K562 (cell line): Measurements from ENCODE around the gene NARF. TPM values are rescaled to one million over a fixed set of nuclear protein-coding genes. Genes with fewer than 3 reads are reported as not detected.

Experiments used
- CHD7 ChIP-seq: fragments of 200-600 bp; sonication (generic); IDR thresholded peaks from one replicate; pipeline ENCODE4 v1.6.1; 2012; ENCODE audit warnings: mild to moderate bottlenecking, low read depth, low read length, inconsistent platforms
- DNMT1 ChIP-seq: fragments of 450-650 bp; IDR thresholded peaks from 2 replicates; pipeline ENCODE4 v1.6.1; 2016; ENCODE audit warnings: antibody characterized with exemption, mild to moderate bottlenecking
- HIVEP1 ChIP-seq: fragments of 250-450 bp; sonication (Bioruptor Pico); IDR thresholded peaks from 2 replicates; pipeline ENCODE4 v1.4.0; 2020; ENCODE audit warnings: mild to moderate bottlenecking
- KDM1A ChIP-seq, 2 experiments: fragments of 450-650 bp; IDR thresholded peaks; 2 replicates each; pipeline ENCODE4 v1.6.1; 2016; ENCODE audit warnings: mild to moderate bottlenecking in 2 of 2
- NEUROD1 ChIP-seq: fragments of 150-350 bp; IDR thresholded peaks from 2 replicates; pipeline ENCODE4 v1.6.1; 2014; ENCODE audit warnings: borderline replicate concordance, low read length, low read depth; ENCODE audit not compliant: partially characterized antibody
- PHB ChIP-seq: fragments of 250-450 bp; sonication (Bioruptor Pico); IDR thresholded peaks from 2 replicates; pipeline ENCODE4 v1.5.0; 2021
- PHF8 ChIP-seq: fragments of 200-600 bp; sonication (generic); IDR thresholded peaks from 2 replicates; pipeline ENCODE4 v1.6.1; 2012; ENCODE audit warnings: mixed run types, mild to moderate bottlenecking, inconsistent platforms, low read length, moderate library complexity, borderline replicate concordance
- POLR2AphosphoS2 ChIP-seq: IDR thresholded peaks from 2 replicates; pipeline ENCODE4 v1.6.1; 2012; ENCODE audit warnings: low read length, improper control_type of control experiment
- POLR2H ChIP-seq: IDR thresholded peaks from 2 replicates; pipeline ENCODE4 v1.6.1; 2016; ENCODE audit warnings: missing genetic modification characterization, low read depth, mild to moderate bottlenecking, control low read depth, missing compliant biosample characterization, moderate library complexity
- SMARCC2 ChIP-seq: fragments of 450-650 bp; IDR thresholded peaks from 2 replicates; pipeline ENCODE4 v1.6.1; 2017; ENCODE audit warnings: antibody characterized with exemption, moderate library complexity, mild to moderate bottlenecking, low read depth
- SRSF3 ChIP-seq: fragments of 200-400 bp; formaldehyde crosslinking; IDR thresholded peaks from 2 replicates; pipeline ENCODE4 v1.6.1; 2016; ENCODE audit warnings: mild to moderate bottlenecking, low read length, moderate library complexity; ENCODE audit not compliant: insufficient read depth
- ZNF12 ChIP-seq: sonication (generic); formaldehyde crosslinking; IDR thresholded peaks from 2 replicates; pipeline ENCODE4 v1.4.0; 2020; ENCODE audit warnings: mild to moderate bottlenecking, missing genetic modification reagents
- ZNF586 ChIP-seq: fragments of 450-650 bp; formaldehyde crosslinking; conservative IDR thresholded peaks from 2 replicates; pipeline ENCODE4 v1.4.0; 2020; ENCODE audit warnings: mild to moderate bottlenecking, moderate library complexity
- polyA plus RNA-seq, 8 experiments: library from polyadenylated mRNA; depleted of rRNA in 4 of 8; stranded (reverse) in 5 of 8; unstranded in 3 of 8; fragments of >200 nt; fragmentation: Nextera tagmentation in 2 of 8; fragmentation: Illumina TruSeq in 1 of 8; extraction: Ambion mirVana in 2 of 8; extraction: Trizol in 1 of 8; gene quantifications; 2 replicates each; pipeline versions ENCODE4 v1.2.1 to v1.2.3, GENCODE V29; 2011 to 2014; ENCODE audit warnings: inconsistent platforms in 1 of 8, missing spikeins in 1 of 8
- total RNA-seq, 7 experiments: library from RNA; depleted of rRNA in 6 of 7; stranded (reverse); fragments of >200 nt in 6 of 7; fragmentation: Illumina TruSeq in 2 of 7; extraction: Trizol in 2 of 7; gene quantifications; 2 replicates each; pipeline versions ENCODE4 v1.2.1 to v1.2.3, GENCODE V29; 2011 to 2021; ENCODE audit warnings: low replicate concordance in 1 of 7
- TF ChIP-seq, protein P1 (sequence below): fragments of 450-650 bp; IDR thresholded peaks from 2 replicates; pipeline ENCODE4 v1.6.1; 2018; ENCODE audit warnings: mild to moderate bottlenecking, low read depth; ENCODE audit not compliant: partially characterized antibody

Gene NARF
- total and polyA plus RNA-seq, 9 of the 15 experiments (the other 6 are each of a cell fraction or from before 2014, with no cell fraction given) = 60.4 to 423 (median 132) TPM

GRCh38 chr17:82496529-82497434, 38.2 kb downstream of the NARF start (continued):
- TF ChIP-seq SRSF3 (no peak), PHB (CRISPR knock-in tag) (no peak), ZNF586 (CRISPR knock-in tag) (no peak), CHD7 (no peak), POLR2H (tag) (no peak), POLR2AphosphoS2 (no peak), ZNF12 (CRISPR knock-in tag) (no peak), DNMT1 (no peak), SMARCC2 (no peak), KDM1A (IDR thresholded peaks at IDR 0.05) (no peak), PHF8 (peak; percentile 73; the same call in 1 of the 2 replicates), NEUROD1 (no peak), HIVEP1 (CRISPR knock-in tag) (no peak; the same call in 1 of the 2 replicates)
- TF ChIP-seq, protein P1, sequence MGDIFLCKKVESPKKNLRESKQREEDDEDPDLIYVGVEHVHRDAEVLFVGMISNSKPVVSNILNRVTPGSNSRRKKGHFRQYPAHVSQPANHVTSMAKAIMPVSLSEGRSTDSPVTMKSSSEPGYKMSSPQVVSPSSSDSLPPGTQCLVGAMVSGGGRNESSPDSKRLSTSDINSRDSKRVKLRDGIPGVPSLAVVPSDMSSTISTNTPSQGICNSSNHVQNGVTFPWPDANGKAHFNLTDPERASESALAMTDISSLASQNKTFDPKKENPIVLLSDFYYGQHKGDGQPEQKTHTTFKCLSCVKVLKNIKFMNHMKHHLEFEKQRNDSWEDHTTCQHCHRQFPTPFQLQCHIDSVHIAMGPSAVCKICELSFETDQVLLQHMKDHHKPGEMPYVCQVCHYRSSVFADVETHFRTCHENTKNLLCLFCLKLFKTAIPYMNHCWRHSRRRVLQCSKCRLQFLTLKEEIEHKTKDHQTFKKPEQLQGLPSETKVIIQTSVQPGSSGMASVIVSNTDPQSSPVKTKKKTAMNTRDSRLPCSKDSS = no peak
